K562 (cell line): ENCODE measurements around the gene SRGAP3. TPM values are rescaled to one million over a fixed set of nuclear protein-coding genes. Genes with fewer than 3 reads are reported as not detected.
A peak's percentile ranks its signal among the peaks of the same experiment; 100 is the strongest.

Experiments
- ATAC-seq: fragments of 200-7000 bp; cut with Tn5 transposase; 3 replicates; pipeline ENCODE4 v1.9.1; 2020; ENCODE audit warnings: moderate library complexity
- BruUV-seq: library from RNA; stranded (reverse); fragments of 400-500 nt; replicated peaks from 2 replicates; lab custom pipeline; 2021; lab: Mats Ljungman, UMichigan
- CTCF ChIA-PET: fragments of 300-600 bp; formaldehyde crosslinking; extraction: SDS; loops from one replicate; lab custom pipeline; 2021; ENCODE audit warnings: low intra/inter-chr PET ratio; lab: Yijun Ruan, JAX
- POLR2A ChIA-PET: fragments of 300-600, 350-650 bp; sonication (Branson Sonifier 250); formaldehyde crosslinking; extraction: SDS; loops from one replicate; lab custom pipeline; 2021; ENCODE audit warnings: antibody characterized with exemption, inconsistent platforms; lab: Yijun Ruan, JAX
- DNase-seq, 4 experiments: peaks; one replicate each; pipeline versions ENCODE4 v3.0.0 to v3.0.0-alpha.2; 2011 to 2018; ENCODE audit warnings: low spot score in 3 of 4, mixed read lengths in 3 of 4; ENCODE audit errors: extremely low read depth in 1 of 4
- FAIRE-seq: peaks from 2 replicates; lab custom pipeline; 2011; peaks lifted over from hg19 to GRCh38; lab: Jason Lieb, UNC
- H2AFZ ChIP-seq: 2 replicates; pipeline ENCODE4 v1.6.0; 2011; ENCODE audit warnings: low read depth, low read length, control low read depth, inconsistent platforms
- H3K27ac ChIP-seq: fragments of 200-600 bp; 3 replicates; pipeline ENCODE4 v1.8.0; 2011; ENCODE audit warnings: low read depth, mild to moderate bottlenecking, control low read depth, inconsistent platforms, low read length, moderate library complexity, mixed read lengths; ENCODE audit errors: extremely low read depth
- H3K27me3 ChIP-seq, 2 experiments: fragments of 300-600 bp in 1 of 2; 2 replicates in 1 of 2; 3 replicates in 1 of 2; pipeline versions ENCODE4 v1.6.0 to v1.8.0; 2011; ENCODE audit warnings: inconsistent platforms in 2 of 2, low read length in 2 of 2, mild to moderate bottlenecking in 1 of 2, mixed read lengths in 1 of 2, moderate library complexity in 1 of 2; ENCODE audit not compliant: control insufficient read depth in 2 of 2, insufficient read depth in 2 of 2
- H3K36me3 ChIP-seq: fragments of 300-600 bp; 3 replicates; pipeline ENCODE4 v1.8.0; 2011; ENCODE audit warnings: mild to moderate bottlenecking, low read length, inconsistent platforms; ENCODE audit not compliant: control insufficient read depth, insufficient read depth
- H3K4me1 ChIP-seq, 2 experiments: fragments of 200-600 bp in 1 of 2; replicated peaks in 1 of 2; 2 replicates in 1 of 2; 3 replicates in 1 of 2; pipeline versions ENCODE4 v1.5.1 to v1.8.0; 2011; ENCODE audit warnings: inconsistent platforms in 2 of 2, low read length in 2 of 2, mild to moderate bottlenecking in 1 of 2, mixed read lengths in 1 of 2, moderate library complexity in 1 of 2; ENCODE audit not compliant: control insufficient read depth in 2 of 2, insufficient read depth in 2 of 2
- H3K4me2 ChIP-seq: 2 replicates; pipeline ENCODE4 v1.6.1; 2011; ENCODE audit warnings: low read length, control low read depth, inconsistent platforms, mixed read lengths; ENCODE audit not compliant: insufficient read depth
- H3K4me3 ChIP-seq: fragments of 200-600 bp; sonication (generic), shearing (Covaris generic); 2 replicates; pipeline ENCODE4 v1.5.1; 2016; ENCODE audit warnings: control low read depth, inconsistent platforms
- H3K79me2 ChIP-seq: fragments of 200-600 bp; 3 replicates; pipeline ENCODE4 v1.8.0; 2011; ENCODE audit warnings: low read length, inconsistent platforms; ENCODE audit not compliant: control insufficient read depth, insufficient read depth
- H3K9ac ChIP-seq, 2 experiments: 2 replicates each; pipeline versions ENCODE4 v1.6.0 to v1.6.1; 2011; ENCODE audit warnings: low read depth in 2 of 2, low read length in 2 of 2, control low read depth in 1 of 2, inconsistent platforms in 1 of 2, mild to moderate bottlenecking in 1 of 2, mixed read lengths in 1 of 2; ENCODE audit not compliant: insufficient read depth in 1 of 2
- H3K9me1 ChIP-seq: one replicate; pipeline ENCODE4 v1.6.0; 2011; ENCODE audit warnings: inconsistent platforms, mild to moderate bottlenecking, low read length, moderate library complexity; ENCODE audit not compliant: control insufficient read depth, insufficient read depth
- H3K9me3 ChIP-seq: replicated peaks from 2 replicates; pipeline ENCODE4 v1.5.1; 2011; ENCODE audit warnings: low read depth, low read length, inconsistent platforms; ENCODE audit not compliant: control insufficient read depth, insufficient read depth
- H4K20me1 ChIP-seq: replicated peaks from 2 replicates; pipeline ENCODE4 v1.6.1; 2011; ENCODE audit warnings: low read length, inconsistent platforms, mixed read lengths; ENCODE audit not compliant: control insufficient read depth, insufficient read depth
- CBFA2T3 ChIP-seq: fragments of 450-650 bp; IDR thresholded peaks from 2 replicates; pipeline ENCODE4 v1.6.1; 2017
- CCNT2 ChIP-seq: IDR thresholded peaks from 2 replicates; pipeline ENCODE4 v1.6.1; 2011; ENCODE audit warnings: borderline replicate concordance, low read depth, mild to moderate bottlenecking, moderate library complexity, mixed read lengths, low read length; ENCODE audit not compliant: insufficient read length; ENCODE audit errors: extremely low read depth
- EGR1 ChIP-seq: fragments of 450-650 bp; conservative IDR thresholded peaks from 2 replicates; pipeline ENCODE4 v1.6.1; 2017; ENCODE audit warnings: mild to moderate bottlenecking
- NR2C1 ChIP-seq, 2 experiments: fragments of 450-650 bp; IDR thresholded peaks; 2 replicates each; pipeline ENCODE4 v1.6.1; 2017; ENCODE audit warnings: mild to moderate bottlenecking in 2 of 2, antibody characterized with exemption in 1 of 2, inconsistent platforms in 1 of 2, missing compliant biosample characterization in 1 of 2, missing genetic modification characterization in 1 of 2
- NR2C2 ChIP-seq, 2 experiments: fragments of 200-800 bp in 1 of 2; sonication (Bioruptor generic) in 1 of 2; sonication (generic) in 1 of 2; formaldehyde crosslinking in 1 of 2; IDR thresholded peaks; 2 replicates each; pipeline versions ENCODE4 v1.6.1 to v1.8.0; 2016 to 2022; ENCODE audit warnings: mild to moderate bottlenecking in 1 of 2, missing compliant biosample characterization in 1 of 2, missing genetic modification characterization in 1 of 2, missing genetic modification reagents in 1 of 2
- SOX6 ChIP-seq: fragments of 450-650 bp; IDR thresholded peaks from 2 replicates; pipeline ENCODE4 v1.6.1; 2014; ENCODE audit warnings: mild to moderate bottlenecking
- TAL1 ChIP-seq: fragments of 450-650 bp; IDR thresholded peaks from 2 replicates; pipeline ENCODE4 v1.6.1; 2016; ENCODE audit warnings: mild to moderate bottlenecking
- TEAD4 ChIP-seq, 2 experiments: sonication (generic) in 1 of 2; formaldehyde crosslinking in 1 of 2; IDR thresholded peaks; 2 replicates each; pipeline versions ENCODE4 v1.6.1 to v1.8.0; 2012 to 2022; ENCODE audit warnings: borderline replicate concordance in 1 of 2, inconsistent platforms in 1 of 2, low read length in 1 of 2, mild to moderate bottlenecking in 1 of 2, missing genetic modification reagents in 1 of 2
- TFAM ChIP-seq: fragments of 250-450 bp; sonication (Bioruptor Pico); conservative IDR thresholded peaks from 2 replicates; pipeline ENCODE4 v1.5.0; 2021; ENCODE audit warnings: mild to moderate bottlenecking, moderate library complexity
- WGBS: fragments of 100-300 bp; shearing (Covaris generic); methylation state at CpG from one replicate; pipeline ENCODE4 v1.1.6; 2016; ENCODE audit warnings: low coverage, mixed read lengths; ENCODE audit not compliant: insufficient coverage; ENCODE audit errors: missing lambda C conversion rate; 5-methylcytosine and 5-hydroxymethylcytosine counted together
- in situ Hi-C: fragments of 300-500 bp; cut with MboI; formaldehyde crosslinking; loops from 4 replicates; pipeline ENCODE4 v1.15.0; 2018; ENCODE audit warnings: inconsistent platforms, mixed read lengths
- intact Hi-C: fragments of 100-400 bp; cut with micrococcal nuclease; formaldehyde crosslinking; loops from 2 replicates; pipeline ENCODE4 v1.14.2; 2022
- polyA plus RNA-seq, 8 experiments: library from polyadenylated mRNA; depleted of rRNA in 4 of 8; stranded (reverse) in 5 of 8; unstranded in 3 of 8; fragments of >200 nt; fragmentation: Nextera tagmentation in 2 of 8; fragmentation: Illumina TruSeq in 1 of 8; extraction: Ambion mirVana in 2 of 8; extraction: Trizol in 1 of 8; gene quantifications; 2 replicates each; pipeline versions ENCODE4 v1.2.1 to v1.2.3, GENCODE V29; 2011 to 2014; ENCODE audit warnings: inconsistent platforms in 1 of 8, missing spikeins in 1 of 8
- total RNA-seq, 7 experiments: library from RNA; depleted of rRNA in 6 of 7; stranded (reverse); fragments of >200 nt in 6 of 7; fragmentation: Illumina TruSeq in 2 of 7; extraction: Trizol in 2 of 7; gene quantifications; 2 replicates each; pipeline versions ENCODE4 v1.2.1 to v1.2.3, GENCODE V29; 2011 to 2021; ENCODE audit warnings: low replicate concordance in 1 of 7

The SRGAP3 gene
- total and polyA plus RNA-seq, 9 of the 15 experiments (the other 6 are each of a cell fraction or from before 2014, with no cell fraction given): 0.11 to 0.85 (median 0.35) TPM; not detected in 2

- Histone ChIP-seq H3K27ac (no peak overlapping the region), H3K36me3 (no peaks in the 10 kb centered on the region), H3K4me1 (no peaks in the 10 kb centered on the region; a peak in 2 of 5 replicates), H3K9ac (no peak overlapping the region), H3K27me3 (peaks cover 16 to 42% of the 10 kb centered on the region in 2 experiments; a peak in 3 of 5 replicates), H4K20me1 (no peaks in the 10 kb centered on the region; the same call in 1 of the 2 replicates), H2AFZ (no peak overlapping the region), H3K9me3 (no peaks in the 10 kb centered on the region), H3K79me2 (no peaks in the 10 kb centered on the region), H3K9me1 (no peaks in the 10 kb centered on the region), H3K4me2 (no peak overlapping the region), H3K4me3 (no peak overlapping the region)
- FAIRE-seq: no peak
- ChIA-PET CTCF (no interaction called here), POLR2A (interaction anchor here (0.6 kb wide), 1 partner anchor 266 kb away, joined by 3 read pairs; no protein-coding TSS in a partner anchor)
- ATAC-seq: no peak
- in situ Hi-C loops (no loop called here), intact Hi-C loops (no loop called here)
- peak in 3 of 4 experiments; percentile 8 to 26 (median 25) for DNase-seq
- no TSS peak for BruUV-seq
- TF ChIP-seq NR2C1 (IDR thresholded peaks at IDR 0.05) (peak; percentile 64), NR2C1 (tag; IDR thresholded peaks at IDR 0.05) (peak; percentile 73; the same call in 1 of the 2 replicates), NR2C2 (CRISPR knock-in tag; IDR thresholded peaks at IDR 0.05) (no peak), NR2C2 (tag; IDR thresholded peaks at IDR 0.05) (peak; percentile 65; the same call in 1 of the 2 replicates), CCNT2 (no peak), EGR1 (peak; percentile 33; the same call in 1 of the 2 replicates), TFAM (CRISPR knock-in tag) (no peak), SOX6 (0 out of 2 replicates have a peak, but pooled peaks have one; percentile 12), TAL1 (peak; percentile 29; the same call in 1 of the 2 replicates), TEAD4 (IDR thresholded peaks at IDR 0.05; ENCODE audit: low read length) (peak; percentile 42; the same call in 1 of the 2 replicates), TEAD4 (CRISPR knock-in tag; IDR thresholded peaks at IDR 0.05; ENCODE audit: borderline replicate concordance) (no peak), CBFA2T3 (peak; percentile 62)
- 6% methylated on average over 13 of the region's 13 CpGs for WGBS
Measured at GRCh38 chr3:9158865-9159630, 90.4 kb downstream of the SRGAP3 start.
